HG02571 (cell line): ENCODE results near the gene MYO7A.

Source experiments
- ATAC-seq: cut with Tn5 transposase; IDR thresholded peaks from one replicate; pipeline ENCODE4 v1.9.1; 2021; ENCODE audit warnings: mild to moderate bottlenecking, moderate library complexity; ENCODE audit not compliant: unreplicated experiment

The MYO7A gene

DNA sequence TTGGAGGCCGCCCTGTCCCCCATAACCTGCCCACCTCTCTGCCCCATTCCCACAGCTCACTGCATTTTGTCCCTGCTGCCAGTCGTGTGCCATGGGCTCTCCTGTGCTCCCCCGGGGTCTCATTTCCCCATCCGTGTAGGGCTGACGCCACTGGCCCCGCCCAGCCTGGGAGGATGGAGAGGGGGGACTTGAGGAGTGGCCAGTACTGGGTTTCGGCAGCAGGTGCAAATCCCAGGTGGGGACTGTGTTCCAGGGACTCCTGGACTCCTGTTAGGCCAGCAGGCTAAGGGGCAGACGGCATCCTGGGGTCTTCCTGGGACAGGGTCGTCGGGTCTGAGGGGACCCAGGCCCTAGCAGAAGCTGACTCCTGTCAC is 1.2 kb upstream of the MYO7A start:
- no peak for ATAC-seq

DNA sequence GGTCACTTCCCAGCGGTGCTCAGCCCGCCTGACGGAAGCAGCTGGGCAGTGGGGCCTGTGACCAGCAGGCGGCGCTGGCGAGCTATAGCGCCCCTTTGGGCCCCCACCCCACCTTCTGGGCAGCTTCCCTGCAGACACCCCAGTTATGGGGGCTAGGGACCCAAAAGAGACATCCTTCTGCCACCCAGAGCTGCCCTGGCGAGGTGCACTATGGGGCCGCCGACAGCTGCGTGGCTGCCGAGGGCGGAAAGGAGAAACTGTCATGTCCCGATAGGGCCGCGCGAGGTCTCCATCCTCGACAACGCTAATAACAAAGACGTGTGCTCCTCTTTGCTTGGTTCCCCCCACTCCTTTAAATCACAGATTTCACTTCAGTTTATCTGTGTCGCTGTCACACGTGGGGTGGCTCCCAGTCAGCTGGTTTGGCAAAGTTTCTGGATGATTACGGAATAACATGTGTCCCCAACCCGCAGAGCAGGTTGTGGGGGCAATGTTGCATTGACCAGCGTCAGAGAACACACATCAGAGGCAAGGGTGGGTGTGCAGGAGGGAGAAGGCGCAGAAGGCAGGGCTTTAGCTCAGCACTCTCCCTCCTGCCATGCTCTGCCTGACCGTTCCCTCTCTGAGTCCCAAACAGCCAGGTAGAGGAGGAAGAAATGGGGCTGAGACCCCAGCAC is 673 bp upstream of the MYO7A start:
- ATAC-seq: no peak

DNA sequence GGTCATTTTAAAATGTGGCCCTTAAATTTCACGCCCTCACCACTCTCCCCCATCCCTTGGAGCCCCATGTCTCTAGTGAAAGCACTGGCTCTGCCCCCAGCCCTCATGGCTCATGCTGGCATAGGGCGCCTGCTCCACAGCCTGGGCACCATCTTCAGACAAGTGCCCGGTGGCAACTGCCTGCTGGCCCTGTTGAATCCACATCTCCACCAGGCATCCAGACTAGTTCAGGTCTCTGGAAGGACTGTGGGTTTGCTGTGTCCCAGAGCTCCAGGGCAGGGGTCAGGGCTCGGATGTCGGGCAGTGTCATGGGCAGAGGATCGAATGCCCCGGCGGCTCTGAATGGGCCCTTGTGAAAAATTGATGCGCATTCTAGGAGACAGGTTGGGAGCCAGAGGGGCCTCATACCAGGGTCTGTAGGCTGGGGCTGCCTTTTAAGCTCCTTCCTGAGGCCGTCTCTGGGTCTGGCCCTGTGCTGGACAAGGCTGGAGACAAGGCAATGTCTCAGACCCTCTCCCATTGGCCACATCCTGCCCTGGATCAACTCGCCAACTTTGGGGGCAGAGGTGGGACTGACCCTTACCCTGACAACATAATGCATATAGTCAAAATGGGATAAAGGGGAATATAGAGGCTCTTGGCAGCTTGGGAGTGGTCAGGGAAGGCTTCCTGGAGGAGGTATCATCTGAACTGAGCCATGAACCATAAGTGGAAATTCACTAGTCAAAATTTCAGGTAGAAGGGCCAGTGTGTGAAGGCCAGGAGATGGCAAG is 1.2 kb downstream of the MYO7A start:
- ATAC-seq: no peak

DNA sequence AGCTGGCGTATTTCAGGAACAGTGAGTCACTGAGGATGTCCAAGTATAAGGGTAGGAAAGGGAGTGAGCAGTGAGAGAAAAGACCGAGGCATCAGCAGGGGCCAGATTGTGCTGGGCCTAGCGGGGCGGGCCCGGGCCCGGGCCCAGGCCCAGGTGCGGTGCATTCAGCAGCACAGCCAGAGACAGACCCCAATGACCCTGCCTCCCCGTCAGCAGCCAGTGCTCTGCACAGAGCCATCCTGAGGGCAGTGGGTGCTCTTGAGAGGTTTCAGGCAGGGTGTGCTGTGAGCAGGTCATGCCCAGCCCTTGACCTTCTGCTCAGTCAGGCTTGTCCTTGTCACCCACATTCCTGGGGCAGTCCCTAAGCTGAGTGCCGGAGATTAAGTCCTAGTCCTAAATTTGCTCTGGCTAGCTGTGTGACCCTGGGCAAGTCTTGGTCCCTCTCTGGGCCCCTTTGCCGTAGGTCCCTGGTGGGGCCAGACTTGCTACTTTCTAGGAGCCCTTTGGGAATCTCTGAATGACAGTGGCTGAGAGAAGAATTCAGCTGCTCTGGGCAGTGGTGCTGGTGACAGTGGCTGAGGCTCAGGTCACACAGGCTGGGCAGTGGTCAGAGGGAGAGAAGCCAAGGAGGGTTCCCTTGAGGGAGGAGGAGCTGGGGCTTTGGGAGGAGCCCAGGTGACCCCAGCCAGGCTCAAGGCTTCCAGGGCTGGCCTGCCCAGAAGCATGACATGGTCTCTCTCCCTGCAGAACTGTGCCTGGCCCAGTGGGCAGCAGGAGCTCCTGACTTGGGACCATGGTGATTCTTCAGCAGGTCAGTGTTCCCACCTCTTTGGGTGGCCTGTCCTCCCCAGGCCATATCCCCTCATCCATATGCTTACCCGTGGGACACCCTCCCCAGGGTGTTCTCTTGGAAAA is 2.1 kb downstream of the MYO7A start:
- no peak for ATAC-seq

DNA sequence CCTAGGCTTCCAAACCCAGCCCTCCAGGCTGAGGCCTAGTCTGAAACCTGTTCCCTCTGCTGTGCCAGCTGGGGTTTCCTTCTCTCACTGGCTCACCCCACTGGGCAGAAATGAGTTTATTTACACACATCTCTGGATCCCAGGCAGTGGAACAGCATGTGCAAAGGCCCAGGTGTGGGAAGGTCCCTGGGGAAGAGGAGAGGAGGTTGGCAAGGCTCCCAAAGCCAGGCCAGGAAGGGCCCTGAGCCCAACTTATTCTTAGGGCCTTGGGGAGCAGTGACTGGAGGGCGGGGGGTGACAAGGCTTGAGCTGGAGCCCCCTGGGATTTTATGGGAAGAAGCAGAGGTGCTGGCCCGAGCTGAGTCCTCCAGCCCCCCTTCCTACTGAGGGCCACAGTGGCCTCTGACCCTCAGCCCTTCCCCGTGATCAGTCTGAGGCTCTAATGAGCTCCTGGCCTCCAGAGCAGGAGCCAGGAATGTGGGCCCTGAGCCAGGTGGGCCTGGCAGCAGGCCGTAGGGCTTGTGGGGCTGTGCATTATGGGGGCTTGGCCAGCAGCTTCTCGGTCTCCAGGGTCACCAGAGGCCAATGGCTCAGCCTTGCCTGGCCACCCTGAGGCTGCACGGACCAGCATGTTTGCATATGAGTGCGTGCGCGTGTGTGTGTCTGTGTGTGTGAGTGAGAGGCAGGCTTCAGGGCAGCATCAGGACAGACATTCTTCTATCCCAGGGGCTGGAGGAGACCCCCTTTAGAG is 2.9 kb downstream of the MYO7A start:
- no peak for ATAC-seq

DNA sequence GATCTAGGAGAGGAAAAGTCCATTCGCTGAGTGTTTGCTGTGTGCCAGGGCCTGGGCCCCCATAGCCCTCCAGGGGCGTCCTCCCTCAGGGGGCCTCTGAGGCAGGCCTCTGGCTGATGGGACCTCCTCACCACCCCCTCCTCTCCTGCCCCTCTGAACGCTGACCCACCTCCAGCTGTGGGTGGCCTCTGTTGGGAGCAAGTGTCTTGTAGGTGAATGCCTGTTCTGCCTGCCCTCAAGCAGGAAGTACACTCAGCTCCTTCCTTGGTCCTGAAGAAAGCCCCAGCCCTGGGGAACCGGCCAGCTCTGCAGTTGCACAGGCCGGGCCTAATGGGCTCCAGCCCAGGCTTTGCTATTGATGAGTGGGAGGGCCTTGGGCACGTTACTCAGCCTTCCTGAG is 3.5 kb downstream of the MYO7A start:
- no peak for ATAC-seq

DNA sequence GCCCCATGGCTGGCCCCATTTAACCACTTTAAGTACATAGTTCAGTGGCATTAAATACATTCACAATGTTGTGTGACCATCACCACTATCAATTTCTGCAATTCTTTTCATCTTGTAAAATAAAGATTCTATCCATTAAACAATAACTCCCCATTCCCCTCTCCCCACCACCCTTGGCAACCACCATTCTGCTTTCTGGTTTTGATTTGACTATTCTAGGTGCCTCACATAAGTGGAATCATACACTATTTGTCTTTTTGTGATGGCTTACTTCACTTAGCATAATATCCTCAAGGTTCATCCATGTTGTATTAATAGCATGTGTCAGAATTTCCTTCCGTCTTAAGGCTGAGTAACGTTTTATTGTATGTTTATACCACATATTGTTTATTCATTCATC is 7.0 kb downstream of the MYO7A start:
- ATAC-seq: no peak

DNA sequence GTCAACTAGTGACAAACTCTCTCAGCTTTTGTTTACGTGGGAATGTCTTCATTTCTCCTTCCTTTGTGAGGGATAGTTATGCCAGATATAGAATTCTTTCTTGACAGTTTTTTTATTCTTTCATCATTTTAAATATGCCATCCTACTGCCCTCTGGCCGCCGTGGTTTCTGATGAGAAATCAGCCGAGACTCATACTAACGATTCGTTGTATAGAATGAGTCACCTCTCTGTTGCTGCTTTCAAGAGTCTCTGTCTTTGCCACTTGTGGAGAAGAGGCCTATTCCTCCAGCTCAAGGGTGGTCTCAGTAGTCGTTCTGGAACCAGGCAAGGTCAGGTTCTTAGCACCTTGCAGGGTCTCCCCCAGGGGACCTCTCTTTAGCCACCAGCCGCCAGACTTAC is 8.0 kb downstream of the MYO7A start:
- no peak for ATAC-seq

DNA sequence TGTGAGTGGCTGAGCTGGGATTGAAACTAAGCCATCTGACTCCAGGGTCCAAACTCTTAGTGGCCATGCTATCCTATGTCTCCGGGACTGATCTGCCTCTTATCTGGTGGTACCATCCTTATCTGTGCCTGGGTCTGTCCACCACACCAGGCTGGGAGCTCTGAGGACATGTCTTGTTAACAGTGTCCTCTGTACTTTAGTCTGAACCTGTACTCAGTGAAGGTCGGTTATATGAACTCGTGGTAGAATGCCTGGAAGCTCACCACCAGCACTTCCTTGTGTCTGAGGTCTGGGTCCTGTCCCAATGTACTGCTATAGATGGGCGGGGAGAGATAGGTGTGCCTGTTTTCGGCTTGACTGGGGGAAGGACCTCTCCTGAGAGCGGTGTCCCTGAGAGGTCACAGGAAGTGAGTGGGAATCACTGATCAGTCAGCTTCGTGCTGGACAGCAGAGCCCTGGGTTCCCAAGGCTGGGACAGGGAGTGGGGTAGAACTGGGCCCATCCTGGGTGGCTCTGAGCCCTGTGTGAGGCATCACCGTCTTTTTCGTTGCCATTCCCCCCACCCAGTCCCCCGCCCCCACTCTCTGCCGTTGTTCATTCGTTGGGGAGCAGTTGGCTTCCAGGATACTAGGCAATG is 8.9 kb downstream of the MYO7A start:
- ATAC-seq: no peak

DNA sequence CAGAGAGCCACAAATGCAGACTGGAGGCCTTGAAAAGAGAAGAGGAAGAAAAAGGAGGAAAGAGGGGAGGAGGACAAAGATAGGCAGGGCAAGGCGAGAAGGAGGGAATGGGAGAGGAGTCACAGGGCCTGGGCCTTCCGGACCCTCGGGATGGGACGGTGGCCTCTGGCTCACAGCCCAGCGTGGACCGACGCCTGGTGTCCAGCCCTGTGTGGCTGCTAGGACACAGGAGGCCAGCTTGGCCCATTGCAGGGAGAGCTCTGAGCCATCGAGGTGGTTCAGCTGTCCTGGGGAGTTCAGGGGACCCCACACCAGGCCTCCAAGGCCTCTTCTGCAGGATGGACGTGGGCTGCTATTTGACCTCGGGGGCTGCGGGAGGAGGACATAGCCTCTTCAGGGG is 9.4 kb downstream of the MYO7A start:
- ATAC-seq: no peak

DNA sequence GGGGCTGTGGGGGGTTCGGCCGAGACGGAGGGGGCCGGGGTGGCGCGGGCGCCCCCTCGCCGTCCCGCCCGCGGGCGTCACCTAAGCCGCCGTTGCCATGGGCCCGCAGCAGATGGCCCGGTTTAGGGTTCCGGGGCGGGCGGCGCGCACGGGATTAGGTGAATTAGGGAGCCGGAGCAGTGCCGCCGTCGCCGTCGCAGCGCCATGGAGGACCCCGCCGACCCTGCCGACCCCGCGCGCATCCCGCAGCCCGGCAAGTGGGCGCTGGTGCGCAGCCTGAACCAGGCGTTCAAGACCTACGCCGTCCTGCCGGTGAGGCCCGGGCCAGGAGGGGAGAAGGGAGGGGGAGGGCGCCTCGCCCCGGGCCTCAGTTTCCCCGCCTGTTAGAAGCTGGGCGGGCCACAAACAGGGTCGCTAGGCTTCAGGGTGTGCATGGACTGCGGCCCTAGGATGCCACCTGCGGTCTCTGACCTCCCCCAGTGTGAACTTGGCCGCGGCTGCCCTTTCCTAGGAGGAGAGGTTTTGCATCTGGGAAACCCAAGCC is 10.1 kb downstream of the MYO7A start:
- ATAC-seq: no peak

DNA sequence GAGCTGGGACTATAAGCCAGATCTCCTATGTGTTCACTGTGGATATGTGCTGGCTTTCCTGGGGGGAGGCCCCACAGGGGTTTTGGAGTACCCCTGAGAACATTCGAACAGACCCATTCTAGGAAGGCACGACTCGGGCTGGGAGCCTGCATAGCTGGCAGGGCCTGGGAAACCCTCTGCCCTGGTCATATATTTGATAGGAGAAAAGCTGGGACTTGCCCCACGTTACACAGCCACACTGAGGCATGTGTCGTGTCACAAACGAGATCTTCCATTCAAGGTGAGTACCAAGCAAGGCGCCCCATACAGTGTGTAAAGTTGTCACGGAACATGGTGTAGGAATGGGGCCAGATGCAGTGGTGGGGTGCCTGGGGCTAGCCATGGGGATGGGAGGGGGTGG is 11.2 kb downstream of the MYO7A start:
- ATAC-seq: no peak

DNA sequence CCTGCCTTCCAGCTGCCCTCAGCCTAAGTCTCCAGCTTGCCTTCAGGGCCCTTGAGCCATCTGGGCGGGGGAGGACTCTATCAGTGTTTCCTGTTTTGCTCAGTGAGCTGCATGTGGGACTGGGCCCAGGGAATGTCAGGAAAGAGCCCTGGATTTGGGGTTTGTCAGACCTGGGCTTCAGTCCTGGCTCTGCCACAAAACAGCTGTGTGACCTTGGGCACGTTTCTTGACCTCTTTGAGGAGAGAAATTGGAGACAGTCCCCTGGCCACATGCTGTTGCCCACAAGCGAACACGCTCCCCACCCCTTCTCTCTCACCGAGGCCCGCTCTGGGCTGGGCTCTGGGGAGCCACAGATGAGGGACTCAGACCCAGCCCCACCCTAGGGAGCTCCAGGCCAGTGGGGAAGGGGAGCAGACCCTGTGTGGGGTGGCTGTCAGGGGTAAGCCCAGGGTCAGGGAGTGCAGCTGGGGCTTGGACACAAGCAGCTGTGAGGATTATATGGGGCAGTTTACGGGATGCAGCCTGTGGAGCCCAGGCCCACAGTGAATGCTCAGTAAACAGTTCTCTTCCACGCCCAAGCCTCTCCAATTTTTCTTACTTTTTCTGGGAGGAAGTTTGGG is 12.3 kb downstream of the MYO7A start:
- no peak for ATAC-seq

DNA sequence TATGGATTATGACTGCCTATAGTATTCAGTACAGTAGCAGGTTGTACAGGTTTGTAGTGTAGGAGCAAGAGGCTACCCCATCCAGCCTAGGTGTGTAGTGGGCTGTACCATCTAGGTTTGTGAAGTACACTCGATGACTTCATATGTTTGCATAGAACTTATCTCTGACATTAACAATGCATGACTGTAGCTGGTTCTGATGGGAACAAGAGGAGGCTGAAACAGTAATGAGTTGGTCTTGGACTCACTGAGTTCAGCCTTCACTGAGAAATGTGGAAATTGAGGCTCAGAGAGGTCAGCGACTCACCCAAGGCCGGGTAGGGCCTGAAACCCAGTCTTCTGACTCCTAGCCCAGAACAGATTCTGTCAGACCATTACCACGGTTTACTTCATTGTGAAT is 13.0 kb downstream of the MYO7A start:
- ATAC-seq: no peak

DNA sequence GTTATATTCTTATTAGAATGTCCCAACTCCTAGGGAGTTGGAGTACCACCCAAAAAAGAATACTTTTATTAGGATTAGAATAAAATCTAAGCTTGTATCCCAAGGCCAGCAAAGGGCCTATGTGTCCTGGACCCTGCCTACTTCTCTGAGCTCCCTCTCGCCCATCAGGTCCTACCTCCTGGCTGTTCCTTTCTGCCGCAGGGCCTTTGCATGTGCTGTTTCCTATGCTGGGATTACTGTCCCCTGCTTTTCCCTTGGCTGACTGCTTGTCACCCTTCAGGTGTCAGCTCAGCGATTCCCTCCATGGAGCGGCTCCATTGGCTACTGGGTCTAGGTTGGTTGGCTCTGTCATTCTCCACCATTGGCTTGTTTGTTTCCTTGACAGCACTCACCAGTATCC is 13.4 kb downstream of the MYO7A start:
- no peak for ATAC-seq

DNA sequence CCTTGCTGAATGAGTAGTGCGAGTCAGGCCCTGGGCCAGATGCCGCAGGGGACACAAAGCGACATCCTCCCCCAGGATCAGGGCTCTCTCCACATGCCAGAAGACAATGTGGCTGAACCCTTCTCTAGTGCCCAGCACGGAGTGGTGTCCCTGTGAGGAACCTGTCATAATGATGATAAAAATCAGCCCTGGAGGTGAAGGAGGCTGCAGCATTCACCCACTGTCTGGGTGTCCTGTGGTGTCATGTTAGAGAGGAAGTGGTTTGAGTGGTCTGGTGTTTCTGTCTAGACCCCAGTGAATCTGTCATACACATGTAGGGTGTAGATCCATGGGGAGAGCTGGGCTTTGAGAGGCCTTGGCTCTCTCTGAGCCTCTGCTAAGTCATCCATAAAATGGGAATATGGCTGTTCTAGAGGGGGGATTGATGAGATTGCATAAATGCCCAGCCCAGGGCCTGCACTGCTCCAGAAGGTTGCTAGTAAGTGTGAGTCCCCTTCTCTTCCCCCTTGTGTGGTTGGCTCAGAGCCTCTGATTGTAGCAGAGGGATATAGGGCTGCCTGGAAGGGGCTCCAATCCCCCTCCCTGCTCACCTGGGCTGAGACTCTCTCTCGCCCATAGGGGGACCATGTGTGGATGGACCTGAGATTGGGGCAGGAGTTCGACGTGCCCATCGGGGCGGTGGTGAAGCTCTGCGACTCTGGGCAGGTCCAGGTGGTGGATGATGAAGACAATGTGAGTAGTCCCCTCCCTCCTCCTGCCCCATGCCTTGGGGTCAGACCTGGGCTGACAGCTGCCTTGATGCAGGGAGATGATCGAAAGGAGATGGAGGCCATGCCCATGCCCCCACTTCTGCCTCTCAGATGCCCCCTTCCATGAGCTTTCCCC is 14.3 kb downstream of the MYO7A start:
- no peak for ATAC-seq

DNA sequence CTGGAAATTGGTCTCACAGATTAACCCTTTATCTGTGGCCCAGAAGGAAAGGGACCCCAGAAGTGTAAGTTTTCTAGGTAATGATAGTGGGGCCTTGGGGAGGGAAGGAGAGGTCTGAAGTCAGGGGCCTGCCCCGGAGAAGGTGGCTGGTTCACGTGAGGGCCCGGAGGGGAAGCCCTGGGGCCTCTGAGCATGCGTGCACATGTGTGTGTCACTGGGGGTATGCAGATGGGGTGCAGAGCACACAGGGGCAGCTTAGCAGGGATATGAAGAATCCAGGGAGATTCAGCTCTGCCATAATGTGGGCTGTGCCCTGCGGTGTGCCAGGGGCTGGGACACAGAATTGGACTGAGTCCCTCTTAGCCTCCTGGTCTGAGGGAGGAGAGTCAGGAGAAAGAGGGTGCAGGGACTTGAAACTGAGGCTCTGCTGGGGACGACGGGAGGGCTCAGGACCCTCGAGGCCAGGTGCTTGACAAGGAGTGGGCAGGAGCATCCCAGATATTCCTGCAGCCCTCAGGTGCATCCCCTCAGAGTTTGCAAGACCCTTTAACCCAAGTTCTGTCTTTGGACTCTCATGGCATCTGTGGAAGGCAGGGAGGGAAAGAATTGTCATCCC is 15.5 kb downstream of the MYO7A start:
- ATAC-seq: no peak

DNA sequence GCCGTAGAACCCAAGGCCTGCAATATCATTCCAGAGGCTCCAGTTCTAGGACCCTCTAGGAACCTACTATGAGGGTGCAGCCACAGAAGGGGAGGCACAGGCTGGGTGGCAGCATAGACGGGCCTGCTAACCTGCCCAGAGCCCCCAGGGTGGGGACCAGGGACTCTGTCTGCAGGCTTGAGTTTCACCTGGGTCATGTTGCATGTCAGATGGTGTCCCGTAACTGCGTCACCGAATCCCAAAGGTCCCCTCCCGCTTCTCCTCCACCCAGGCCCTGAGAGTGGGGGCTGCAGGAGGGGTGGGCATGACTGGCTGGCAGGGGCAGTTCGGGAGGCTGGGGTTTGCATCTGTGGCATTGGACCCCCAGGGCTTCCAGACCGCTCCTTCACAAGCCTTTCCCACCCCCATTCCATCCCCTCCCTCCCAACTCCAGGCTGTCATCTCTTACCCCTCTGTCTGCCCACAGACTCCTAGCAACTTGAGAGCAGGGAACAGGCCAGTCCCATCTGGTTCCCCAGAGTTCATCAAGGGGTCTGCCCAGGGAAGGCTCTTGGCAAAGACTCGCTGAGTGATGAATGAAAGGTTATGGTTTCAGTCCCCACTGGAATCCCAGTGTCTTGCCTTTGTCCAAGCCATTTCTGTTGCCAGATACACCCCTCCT is 16.3 kb downstream of the MYO7A start:
- no peak for ATAC-seq
